ENCODE measurements around the gene TUBB4B. TPM values are rescaled to one million over a fixed set of nuclear protein-coding genes. Genes with fewer than 3 reads are reported as not detected.

Gene TUBB4B
- total RNA-seq, 4 donors from 2014 or later = 317 to 604 (median 408) TPM

GRCh38 chr9:137199411-137200121 lies 41.5 kb upstream of the TUBB4B start:
- DNase-seq (ENCODE audit: low spot score in 2 of 2) = no peak
- no peak overlapping the region for H3K4me3 ChIP-seq (ENCODE audit: low read depth, poor library complexity, severe bottlenecking)
- TF ChIP-seq POLR2A (IDR thresholded peaks at IDR 0.05) (no peak), CTCF (IDR thresholded peaks at IDR 0.05) (no peak)
- WGBS, 2 donors = 22 to 35% methylated on average over 10 to 26 of the region's 51 CpGs
- intact Hi-C loops (cut with DNase I; ENCODE audit: low total_unique reads) = no loop called here

GRCh38 chr9:137200311-137201204 lies 40.5 kb upstream of the TUBB4B start, which contains the start of gene TPRN:
TPRN (minus strand) TSS chr9:137200741; CDS start chr9:137200711, 30 bp downstream.
- peak; percentile 99 to 100 for DNase-seq (ENCODE audit: low spot score in 2 of 2)
- intact Hi-C loops (cut with DNase I; ENCODE audit: low total_unique reads) = no loop called here
- H3K4me3 ChIP-seq (ENCODE audit: low read depth, poor library complexity, severe bottlenecking) = peak within 1 kb of the TSS; percentile 42
- WGBS, 2 donors = 0 to 1% methylated on average over 17 to 29 of the region's 118 CpGs
- TF ChIP-seq POLR2A (IDR thresholded peaks at IDR 0.05) = no peak
- TF ChIP-seq CTCF (IDR thresholded peaks at IDR 0.05) = no peak

GRCh38 chr9:137201205-137201868 lies 39.8 kb upstream of the TUBB4B start:
- no peak for DNase-seq (ENCODE audit: low spot score in 2 of 2)
- intact Hi-C loops (cut with DNase I; ENCODE audit: low total_unique reads) = no loop called here
- H3K4me3 ChIP-seq (ENCODE audit: low read depth, poor library complexity, severe bottlenecking) = no peak overlapping the region
- 15 to 20% methylated on average over 20 to 22 of the region's 23 CpGs for WGBS, 2 donors
- TF ChIP-seq CTCF (IDR thresholded peaks at IDR 0.05) = no peak
- TF ChIP-seq POLR2A (IDR thresholded peaks at IDR 0.05) = no peak

- H3K4me3 ChIP-seq (ENCODE audit: low read depth, poor library complexity, severe bottlenecking) = no peak overlapping the region
- TF ChIP-seq POLR2A (IDR thresholded peaks at IDR 0.05) = no peak
- no peak for TF ChIP-seq CTCF (IDR thresholded peaks at IDR 0.05)
- 69 to 73% methylated on average over 8 of the region's 8 CpGs for WGBS, 2 donors
- DNase-seq (ENCODE audit: low spot score in 2 of 2) = no peak
- intact Hi-C loops (cut with DNase I; ENCODE audit: low total_unique reads) = no loop called here
Measured at GRCh38 chr9:137202966-137203365, 38.1 kb upstream of the TUBB4B start.

GRCh38 chr9:137204731-137205125 lies 36.4 kb upstream of the TUBB4B start:
- intact Hi-C loops (cut with DNase I; ENCODE audit: low total_unique reads) = no loop called here
- no peak for TF ChIP-seq POLR2A (IDR thresholded peaks at IDR 0.05)
- 19% methylated on average over 17 to 21 of the region's 21 CpGs for WGBS, 2 donors
- peak overlapping the region; percentile 91 for H3K4me3 ChIP-seq (ENCODE audit: low read depth, poor library complexity, severe bottlenecking)
- DNase-seq (ENCODE audit: low spot score in 2 of 2) = no peak

Measured in lower leg skin (tissue), 4 donors.